Vagina (tissue), 2 donors: ENCODE results near the gene GANC.

Source experiments
- POLR2A ChIP-seq, 2 donors: fragments of 450-650 bp; IDR thresholded peaks; one replicate each; pipeline ENCODE4 v1.6.1; 2017; ENCODE audit warnings: antibody characterized with exemption in 2 of 2, mild to moderate bottlenecking in 2 of 2, moderate library complexity in 2 of 2
- POLR2AphosphoS5 ChIP-seq, 2 donors: sonication (generic); formaldehyde crosslinking; IDR thresholded peaks; one replicate each; pipeline ENCODE4 v1.9.0; 2017; ENCODE audit warnings: antibody characterized with exemption in 2 of 2, mild to moderate bottlenecking in 2 of 2, low read depth in 1 of 2; ENCODE audit not compliant: insufficient read depth in 1 of 2

DNA sequence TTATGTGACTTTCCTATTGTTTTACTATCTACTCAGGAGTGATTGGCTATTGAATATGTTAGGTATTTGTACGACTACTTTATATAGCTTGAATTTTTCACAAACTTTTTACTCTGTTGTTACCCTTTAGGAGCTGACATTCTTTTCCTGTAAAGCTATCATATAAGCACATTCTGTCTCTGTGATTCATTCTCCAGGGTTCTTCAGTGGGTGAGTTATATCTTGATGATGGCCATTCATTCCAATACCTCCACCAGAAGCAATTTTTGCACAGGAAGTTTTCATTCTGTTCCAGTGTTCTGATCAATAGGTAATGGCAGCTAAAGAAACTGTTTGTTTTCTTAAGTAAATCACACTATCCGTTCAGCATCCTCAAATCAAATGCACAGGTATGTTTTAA lies 76.2 kb downstream of the GANC start:
- no peak for TF ChIP-seq POLR2A (IDR thresholded peaks at IDR 0.05)
- no peak for TF ChIP-seq POLR2AphosphoS5 (IDR thresholded peaks at IDR 0.05; ENCODE audit: insufficient read depth in 1 of 2, low read depth in 1 of 2)
